HEK293 (cell line): ENCODE results near the gene CRAT.

Experiments
- CTCF ChIA-PET: fragments of 350-600 bp; formaldehyde crosslinking; extraction: SDS; loops from one replicate; lab custom pipeline; 2021; ENCODE audit warnings: antibody characterized with exemption; lab: Yijun Ruan, JAX
- POLR2A ChIA-PET: fragments of 300-600 bp; formaldehyde crosslinking; extraction: SDS; loops from one replicate; lab custom pipeline; 2020; ENCODE audit warnings: antibody characterized with exemption, inconsistent platforms; lab: Yijun Ruan, JAX
- H3K27ac ChIP-seq: fragments of 200-500 bp; sonication (Bioruptor generic); 2 replicates; pipeline ENCODE4 v1.5.1; 2014; ENCODE audit warnings: low read depth, low read length, control low read depth, inconsistent platforms; ENCODE audit errors: extremely low read depth
- H3K36me3 ChIP-seq, 2 experiments: fragments of 200-500 bp in 1 of 2; sonication (Bioruptor generic) in 1 of 2; 1 replicate in 1 of 2; 2 replicates in 1 of 2; pipeline ENCODE4 v1.5.1; 2014 to 2017; ENCODE audit warnings: inconsistent platforms in 2 of 2, low read length in 2 of 2; ENCODE audit not compliant: control insufficient read depth in 2 of 2, insufficient read depth in 1 of 2
- H3K4me1 ChIP-seq: fragments of 200-500 bp; sonication (Bioruptor generic); 2 replicates; pipeline ENCODE4 v1.5.1; 2014; ENCODE audit warnings: mild to moderate bottlenecking, low read length, inconsistent platforms; ENCODE audit not compliant: control insufficient read depth, insufficient read depth
- H3K4me3 ChIP-seq: 2 replicates; pipeline ENCODE4 v1.5.1; 2011; ENCODE audit warnings: low read depth, mild to moderate bottlenecking, control low read depth, low read length, moderate library complexity
- H3K9me3 ChIP-seq: fragments of 200-500 bp; sonication (Bioruptor generic); 2 replicates; pipeline ENCODE4 v1.5.1; 2014; ENCODE audit warnings: low read depth, low read length, inconsistent platforms; ENCODE audit not compliant: control insufficient read depth, insufficient read depth
- KLF1 ChIP-seq: fragments of 450-650 bp; formaldehyde crosslinking; IDR thresholded peaks from 2 replicates; pipeline ENCODE4 v1.5.1; 2016; ENCODE audit warnings: missing biosample characterization, missing genetic modification characterization
- SCRT2 ChIP-seq: fragments of 450-650 bp; formaldehyde crosslinking; IDR thresholded peaks from 2 replicates; pipeline ENCODE4 v1.5.1; 2016; ENCODE audit warnings: missing biosample characterization, missing genetic modification characterization
- ZBTB1 ChIP-seq: fragments of 450-650 bp; formaldehyde crosslinking; IDR thresholded peaks from 2 replicates; pipeline ENCODE4 v1.5.1; 2016; ENCODE audit warnings: missing biosample characterization, missing genetic modification characterization
- ZBTB17 ChIP-seq: fragments of 450-650 bp; formaldehyde crosslinking; IDR thresholded peaks from 2 replicates; pipeline ENCODE4 v1.5.1; 2016; ENCODE audit warnings: missing biosample characterization, missing genetic modification characterization
- ZBTB20 ChIP-seq: fragments of 450-650 bp; formaldehyde crosslinking; IDR thresholded peaks from 2 replicates; pipeline ENCODE4 v1.5.1; 2016; ENCODE audit warnings: missing biosample characterization, missing genetic modification characterization
- ZBTB48 ChIP-seq: fragments of 450-650 bp; formaldehyde crosslinking; IDR thresholded peaks from 2 replicates; pipeline ENCODE4 v1.5.1; 2016; ENCODE audit warnings: missing biosample characterization, missing genetic modification characterization
- ZFP37 ChIP-seq: fragments of 450-650 bp; formaldehyde crosslinking; IDR thresholded peaks from 2 replicates; pipeline ENCODE4 v1.5.1; 2016; ENCODE audit warnings: missing biosample characterization, missing genetic modification characterization
- ZIC2 ChIP-seq: fragments of 450-650 bp; formaldehyde crosslinking; IDR thresholded peaks from 2 replicates; pipeline ENCODE4 v1.5.1; 2016; ENCODE audit warnings: missing biosample characterization, missing genetic modification characterization
- ZNF138 ChIP-seq: fragments of 450-650 bp; formaldehyde crosslinking; IDR thresholded peaks from 2 replicates; pipeline ENCODE4 v1.5.1; 2016; ENCODE audit warnings: missing biosample characterization, missing genetic modification characterization, borderline replicate concordance
- ZNF423 ChIP-seq: fragments of 450-650 bp; formaldehyde crosslinking; IDR thresholded peaks from 2 replicates; pipeline ENCODE4 v1.5.1; 2016; ENCODE audit warnings: missing biosample characterization, missing genetic modification characterization
- ZNF600 ChIP-seq: fragments of 450-650 bp; formaldehyde crosslinking; IDR thresholded peaks from 2 replicates; pipeline ENCODE4 v1.5.1; 2016; ENCODE audit warnings: missing biosample characterization, missing genetic modification characterization
- ZNF623 ChIP-seq: fragments of 450-650 bp; formaldehyde crosslinking; IDR thresholded peaks from 2 replicates; pipeline ENCODE4 v1.5.1; 2016; ENCODE audit warnings: missing biosample characterization, missing genetic modification characterization
- ZNF776 ChIP-seq: fragments of 450-650 bp; formaldehyde crosslinking; IDR thresholded peaks from 2 replicates; pipeline ENCODE4 v1.5.0; 2017; ENCODE audit warnings: missing biosample characterization, missing genetic modification characterization, borderline replicate concordance
- ZSCAN16 ChIP-seq: fragments of 450-650 bp; formaldehyde crosslinking; IDR thresholded peaks from 2 replicates; pipeline ENCODE4 v1.5.1; 2016; ENCODE audit warnings: missing biosample characterization, missing genetic modification characterization
- TF ChIP-seq, protein P1 (sequence below): fragments of 450-650 bp; formaldehyde crosslinking; IDR thresholded peaks from 2 replicates; pipeline ENCODE4 v1.5.1; 2016; ENCODE audit warnings: missing biosample characterization, missing genetic modification characterization
- TF ChIP-seq, protein P2 (sequence below): fragments of 450-650 bp; formaldehyde crosslinking; IDR thresholded peaks from 2 replicates; pipeline ENCODE4 v1.5.1; 2016; ENCODE audit warnings: missing biosample characterization, missing genetic modification characterization
- TF ChIP-seq, protein P3 (sequence below): fragments of 450-650 bp; formaldehyde crosslinking; IDR thresholded peaks from 2 replicates; pipeline ENCODE4 v1.5.1; 2017; ENCODE audit warnings: missing biosample characterization, mild to moderate bottlenecking, missing genetic modification characterization, moderate library complexity
- TF ChIP-seq, protein P4 (sequence below): fragments of 450-650 bp; formaldehyde crosslinking; IDR thresholded peaks from 2 replicates; pipeline ENCODE4 v1.5.1; 2016; ENCODE audit warnings: missing biosample characterization, missing genetic modification characterization

Gene CRAT

DNA sequence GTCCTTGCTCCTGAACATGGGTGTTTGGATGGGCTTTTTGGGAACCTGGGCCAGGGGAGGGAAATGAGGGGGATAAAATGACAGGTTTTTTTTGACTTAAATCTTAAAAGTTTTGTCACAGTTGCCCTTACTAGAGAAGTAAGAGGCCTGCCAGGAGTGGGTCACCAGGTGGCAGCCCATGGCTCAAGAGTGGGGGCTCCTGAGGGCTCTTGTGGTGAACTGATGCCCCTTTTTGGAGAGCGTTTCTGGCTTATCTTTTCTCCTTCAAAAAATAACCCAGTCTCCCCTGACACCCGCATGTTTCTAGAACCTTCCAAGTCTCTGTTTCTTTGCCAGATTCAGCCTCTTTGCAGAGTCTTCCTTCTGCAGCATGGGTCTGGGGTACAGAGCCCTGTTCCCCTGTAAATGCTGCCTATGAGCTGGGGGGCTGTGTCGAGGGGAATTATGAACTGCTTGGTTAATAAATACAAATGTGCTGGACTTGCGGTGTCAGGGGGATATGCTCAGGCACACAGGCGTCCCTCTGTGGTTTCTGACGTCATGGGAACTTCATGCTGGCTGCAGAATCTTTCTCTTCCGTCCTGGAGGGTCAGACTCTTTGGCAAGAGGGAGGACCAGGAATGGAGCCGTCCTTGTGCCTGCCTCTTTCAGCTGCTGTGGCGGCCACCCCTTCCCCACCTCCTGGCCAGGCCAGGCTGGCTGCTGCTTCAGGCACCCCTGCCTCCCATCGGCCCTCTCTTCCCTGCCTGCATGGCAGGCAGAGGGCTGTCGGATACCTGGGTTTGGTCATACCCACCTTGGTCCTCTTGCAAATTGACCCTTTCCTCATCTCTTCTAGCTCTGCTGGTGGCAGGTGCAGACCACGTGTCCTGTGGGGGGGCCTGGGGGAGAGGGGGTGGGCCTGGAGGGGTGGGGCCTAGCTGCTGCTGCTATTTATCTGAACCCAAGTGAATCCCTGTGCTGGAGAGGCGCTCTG is 30.8 kb upstream of the CRAT start:
- POLR2A ChIA-PET, result interaction anchor here (0.6 to 3.7 kb wide), 6 partner anchors 13 to 552 kb away, joined by 3 to 42 read pairs (median 8); partner anchors contain the start of genes IER5L and NTMT1
- H3K27ac ChIP-seq, result peak overlapping the region; percentile 100
- peaks cover 0 to 51% of the 10 kb centered on the region in 2 experiments; a peak in 2 of 3 replicates for H3K36me3 ChIP-seq
- CTCF ChIA-PET, result interaction anchor here (0.5 to 23.6 kb wide), 17 partner anchors 9 to 641 kb away, joined by 3 to 507 read pairs (median 10); partner anchors contain the start of genes C9orf50, ENDOG and NTMT1
- H3K9me3 ChIP-seq, result no peaks in the 10 kb centered on the region
- no peak overlapping the region for H3K4me3 ChIP-seq
- peaks cover 13% of the 10 kb centered on the region for H3K4me1 ChIP-seq
- TF ChIP-seq, protein P1, sequence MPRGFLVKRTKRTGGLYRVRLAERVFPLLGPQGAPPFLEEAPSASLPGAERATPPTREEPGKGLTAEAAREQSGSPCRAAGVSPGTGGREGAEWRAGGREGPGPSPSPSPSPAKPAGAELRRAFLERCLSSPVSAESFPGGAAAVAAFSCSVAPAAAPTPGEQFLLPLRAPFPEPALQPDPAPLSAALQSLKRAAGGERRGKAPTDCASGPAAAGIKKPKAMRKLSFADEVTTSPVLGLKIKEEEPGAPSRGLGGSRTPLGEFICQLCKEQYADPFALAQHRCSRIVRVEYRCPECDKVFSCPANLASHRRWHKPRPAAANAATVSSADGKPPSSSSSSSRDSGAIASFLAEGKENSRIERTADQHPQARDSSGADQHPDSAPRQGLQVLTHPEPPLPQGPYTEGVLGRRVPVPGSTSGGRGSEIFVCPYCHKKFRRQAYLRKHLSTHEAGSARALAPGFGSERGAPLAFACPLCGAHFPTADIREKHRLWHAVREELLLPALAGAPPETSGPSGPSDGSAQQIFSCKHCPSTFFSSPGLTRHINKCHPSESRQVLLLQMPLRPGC (tag by site-specific recombination), result no peak
- TF ChIP-seq SCRT2 (tag by site-specific recombination) (no peak), ZBTB17 (tag by site-specific recombination) (no peak)
- TF ChIP-seq, protein P2, sequence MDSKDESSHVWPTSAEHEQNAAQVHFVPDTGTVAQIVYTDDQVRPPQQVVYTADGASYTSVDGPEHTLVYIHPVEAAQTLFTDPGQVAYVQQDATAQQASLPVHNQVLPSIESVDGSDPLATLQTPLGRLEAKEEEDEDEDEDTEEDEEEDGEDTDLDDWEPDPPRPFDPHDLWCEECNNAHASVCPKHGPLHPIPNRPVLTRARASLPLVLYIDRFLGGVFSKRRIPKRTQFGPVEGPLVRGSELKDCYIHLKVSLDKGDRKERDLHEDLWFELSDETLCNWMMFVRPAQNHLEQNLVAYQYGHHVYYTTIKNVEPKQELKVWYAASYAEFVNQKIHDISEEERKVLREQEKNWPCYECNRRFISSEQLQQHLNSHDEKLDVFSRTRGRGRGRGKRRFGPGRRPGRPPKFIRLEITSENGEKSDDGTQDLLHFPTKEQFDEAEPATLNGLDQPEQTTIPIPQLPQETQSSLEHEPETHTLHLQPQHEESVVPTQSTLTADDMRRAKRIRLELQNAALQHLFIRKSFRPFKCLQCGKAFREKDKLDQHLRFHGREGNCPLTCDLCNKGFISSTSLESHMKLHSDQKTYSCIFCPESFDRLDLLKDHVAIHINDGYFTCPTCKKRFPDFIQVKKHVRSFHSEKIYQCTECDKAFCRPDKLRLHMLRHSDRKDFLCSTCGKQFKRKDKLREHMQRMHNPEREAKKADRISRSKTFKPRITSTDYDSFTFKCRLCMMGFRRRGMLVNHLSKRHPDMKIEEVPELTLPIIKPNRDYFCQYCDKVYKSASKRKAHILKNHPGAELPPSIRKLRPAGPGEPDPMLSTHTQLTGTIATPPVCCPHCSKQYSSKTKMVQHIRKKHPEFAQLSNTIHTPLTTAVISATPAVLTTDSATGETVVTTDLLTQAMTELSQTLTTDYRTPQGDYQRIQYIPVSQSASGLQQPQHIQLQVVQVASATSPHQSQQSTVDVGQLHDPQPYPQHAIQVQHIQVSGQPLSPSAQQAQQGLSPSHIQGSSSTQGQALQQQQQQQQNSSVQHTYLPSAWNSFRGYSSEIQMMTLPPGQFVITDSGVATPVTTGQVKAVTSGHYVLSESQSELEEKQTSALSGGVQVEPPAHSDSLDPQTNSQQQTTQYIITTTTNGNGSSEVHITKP (tag by site-specific recombination), result 0 out of 2 replicates have a peak, but pooled peaks have one; percentile 26

- Histone ChIP-seq H3K9me3 (no peaks in the 10 kb centered on the region), H3K4me3 (peak overlapping the region; percentile 12), H3K27ac (peak overlapping the region; percentile 100), H3K4me1 (peaks cover 13% of the 10 kb centered on the region), H3K36me3 (peaks cover 0 to 55% of the 10 kb centered on the region in 2 experiments; a peak in 2 of 3 replicates)
- TF ChIP-seq ZBTB20 (peak; percentile 30; the same call in 1 of the 2 replicates), ZNF138 (no peak), ZBTB48 (tag by site-specific recombination) (peak; percentile 73; the same call in 1 of the 2 replicates), ZNF600 (tag by site-specific recombination) (peak; percentile 39; the same call in 1 of the 2 replicates), KLF1 (tag by site-specific recombination) (0 out of 2 replicates have a peak, but pooled peaks have one; percentile 15), ZIC2 (tag by site-specific recombination) (peak; percentile 66), ZNF423 (tag by site-specific recombination) (no peak)
- POLR2A ChIA-PET, result interaction anchor here (0.7 to 3.7 kb wide), 14 partner anchors 9 to 486 kb away, joined by 3 to 42 read pairs (median 5); partner anchors contain the start of genes IER5L, NTMT1 and PTPA
- CTCF ChIA-PET, result interaction anchor here (0.5 to 23.6 kb wide), 22 partner anchors 9 to 646 kb away, joined by 3 to 507 read pairs (median 4); partner anchors contain the start of genes C9orf50, ENDOG and NTMT1
These were observed 29.9 kb upstream of the CRAT start for GRCh38 chr9:129140397-129141065.

GRCh38 chr9:129139993-129140396 is 29.4 kb upstream of the CRAT start:
- Histone ChIP-seq H3K4me3 (peak overlapping the region; percentile 12), H3K9me3 (no peaks in the 10 kb centered on the region), H3K27ac (peak overlapping the region; percentile 100), H3K36me3 (peaks cover 0 to 56% of the 10 kb centered on the region in 2 experiments; a peak in 2 of 3 replicates), H3K4me1 (peaks cover 13% of the 10 kb centered on the region)
- CTCF ChIA-PET, result interaction anchor here (0.5 to 23.6 kb wide), 25 partner anchors 9 to 647 kb away, joined by 3 to 507 read pairs (median 4); partner anchors contain the start of genes C9orf50, ENDOG, IER5L and NTMT1
- POLR2A ChIA-PET, result interaction anchor here (0.5 to 3.7 kb wide), 18 partner anchors 9 to 486 kb away, joined by 3 to 42 read pairs (median 4); partner anchors contain the start of genes IER5L, NTMT1 and PTPA
- TF ChIP-seq SCRT2 (tag by site-specific recombination) (no peak), ZNF776 (no peak), ZFP37 (tag by site-specific recombination) (no peak), ZSCAN16 (tag by site-specific recombination) (peak; percentile 75; the same call in 1 of the 2 replicates), ZNF623 (tag by site-specific recombination) (0 out of 2 replicates have a peak, but pooled peaks have one; percentile 19), ZBTB1 (tag by site-specific recombination) (peak; percentile 59; the same call in 1 of the 2 replicates)
- TF ChIP-seq, protein P3, sequence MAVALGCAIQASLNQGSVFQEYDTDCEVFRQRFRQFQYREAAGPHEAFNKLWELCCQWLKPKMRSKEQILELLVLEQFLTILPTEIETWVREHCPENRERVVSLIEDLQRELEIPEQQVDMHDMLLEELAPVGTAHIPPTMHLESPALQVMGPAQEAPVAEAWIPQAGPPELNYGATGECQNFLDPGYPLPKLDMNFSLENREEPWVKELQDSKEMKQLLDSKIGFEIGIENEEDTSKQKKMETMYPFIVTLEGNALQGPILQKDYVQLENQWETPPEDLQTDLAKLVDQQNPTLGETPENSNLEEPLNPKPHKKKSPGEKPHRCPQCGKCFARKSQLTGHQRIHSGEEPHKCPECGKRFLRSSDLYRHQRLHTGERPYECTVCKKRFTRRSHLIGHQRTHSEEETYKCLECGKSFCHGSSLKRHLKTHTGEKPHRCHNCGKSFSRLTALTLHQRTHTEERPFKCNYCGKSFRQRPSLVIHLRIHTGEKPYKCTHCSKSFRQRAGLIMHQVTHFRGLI (tag by site-specific recombination), result peak; percentile 51; the same call in 1 of the 2 replicates
- TF ChIP-seq, protein P4, sequence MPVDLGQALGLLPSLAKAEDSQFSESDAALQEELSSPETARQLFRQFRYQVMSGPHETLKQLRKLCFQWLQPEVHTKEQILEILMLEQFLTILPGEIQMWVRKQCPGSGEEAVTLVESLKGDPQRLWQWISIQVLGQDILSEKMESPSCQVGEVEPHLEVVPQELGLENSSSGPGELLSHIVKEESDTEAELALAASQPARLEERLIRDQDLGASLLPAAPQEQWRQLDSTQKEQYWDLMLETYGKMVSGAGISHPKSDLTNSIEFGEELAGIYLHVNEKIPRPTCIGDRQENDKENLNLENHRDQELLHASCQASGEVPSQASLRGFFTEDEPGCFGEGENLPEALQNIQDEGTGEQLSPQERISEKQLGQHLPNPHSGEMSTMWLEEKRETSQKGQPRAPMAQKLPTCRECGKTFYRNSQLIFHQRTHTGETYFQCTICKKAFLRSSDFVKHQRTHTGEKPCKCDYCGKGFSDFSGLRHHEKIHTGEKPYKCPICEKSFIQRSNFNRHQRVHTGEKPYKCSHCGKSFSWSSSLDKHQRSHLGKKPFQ, result peak; percentile 82
